Neural cell (in vitro differentiated cells): ENCODE measurements around the gene CCL2. TPM values are rescaled to one million over a fixed set of nuclear protein-coding genes. Genes with fewer than 3 reads are reported as not detected.

Source experiments
- H2AFZ ChIP-seq: fragments of 200-600, 300-800 bp; sonication (generic), shearing (Covaris generic); 2 replicates; pipeline ENCODE4 v1.6.0; 2014; ENCODE audit warnings: low read depth, mild to moderate bottlenecking, antibody characterized with exemption, low read length, moderate library complexity
- H3F3A ChIP-seq: fragments of 200-600 bp; shearing (Covaris generic); 2 replicates; pipeline ENCODE4 v1.6.1; 2016; ENCODE audit warnings: mild to moderate bottlenecking, moderate library complexity, mixed read lengths, antibody characterized with exemption, low read length; ENCODE audit not compliant: insufficient read depth, poor library complexity, severe bottlenecking
- H3K27ac ChIP-seq: fragments of 200-600, 300-800 bp; sonication (generic), shearing (Covaris generic); 2 replicates; pipeline ENCODE4 v1.5.1; 2014; ENCODE audit warnings: mild to moderate bottlenecking, low read length, moderate library complexity
- H3K27me3 ChIP-seq: fragments of 300-800, 200-600 bp; sonication (generic), shearing (Covaris generic); 2 replicates; pipeline ENCODE4 v1.6.0; 2014; ENCODE audit warnings: mild to moderate bottlenecking, low read depth, low read length, moderate library complexity; ENCODE audit not compliant: insufficient read depth
- H3K36me3 ChIP-seq: fragments of 300-800, 200-600 bp; sonication (generic), shearing (Covaris generic); 2 replicates; pipeline ENCODE4 v1.5.1; 2014; ENCODE audit warnings: mild to moderate bottlenecking, antibody characterized with exemption, low read length, moderate library complexity; ENCODE audit not compliant: insufficient read depth
- H3K4me2 ChIP-seq: fragments of 300-800, 200-600 bp; sonication (generic), shearing (Covaris generic); 2 replicates; pipeline ENCODE4 v1.6.0; 2014; ENCODE audit warnings: mild to moderate bottlenecking, low read length
- H3K4me3 ChIP-seq: fragments of 300-800, 200-600 bp; sonication (generic), shearing (Covaris generic); 2 replicates; pipeline ENCODE4 v1.5.1; 2014; ENCODE audit warnings: mild to moderate bottlenecking, low read length, moderate library complexity
- H3K79me2 ChIP-seq: fragments of 200-600 bp; shearing (Covaris generic); replicated peaks from 2 replicates; pipeline ENCODE4 v1.6.0; 2014; ENCODE audit warnings: mild to moderate bottlenecking, low read length, moderate library complexity; ENCODE audit not compliant: insufficient read depth
- H3K9ac ChIP-seq: fragments of 300-800, 200-600 bp; sonication (generic), shearing (Covaris generic); 2 replicates; pipeline ENCODE4 v1.6.1; 2016; ENCODE audit warnings: mild to moderate bottlenecking, low read length, mixed read lengths
- H3K9me2 ChIP-seq: fragments of 200-600 bp; shearing (Covaris generic); 2 replicates; pipeline ENCODE4 v1.6.1; 2016; ENCODE audit warnings: mild to moderate bottlenecking, low read length, mixed read lengths; ENCODE audit not compliant: insufficient read depth
- H3K9me3 ChIP-seq: fragments of 200-600, 300-800 bp; sonication (generic), shearing (Covaris generic); 2 replicates; pipeline ENCODE4 v1.6.1; 2016; ENCODE audit warnings: mild to moderate bottlenecking, mixed run types, low read length, moderate library complexity, mixed read lengths
- H4K20me1 ChIP-seq: fragments of 200-600 bp; shearing (Covaris generic); 2 replicates; pipeline ENCODE4 v1.6.1; 2016; ENCODE audit warnings: mild to moderate bottlenecking, mixed run types; ENCODE audit not compliant: insufficient read depth
- CTCF ChIP-seq: fragments of 450-650 bp; IDR thresholded peaks from 2 replicates; pipeline ENCODE4 v1.5.1; 2014; ENCODE audit warnings: antibody characterized with exemption, mild to moderate bottlenecking, moderate library complexity; ENCODE audit not compliant: poor library complexity, severe bottlenecking
- EP300 ChIP-seq: fragments of 450-650 bp; conservative IDR thresholded peaks from 2 replicates; pipeline ENCODE4 v1.6.1; 2014; ENCODE audit warnings: antibody characterized with exemption, mild to moderate bottlenecking, moderate library complexity; ENCODE audit not compliant: poor library complexity, severe bottlenecking
- EZH2 ChIP-seq: fragments of 200-600, 300-800 bp; shearing (Covaris generic), sonication (generic); IDR thresholded peaks from 2 replicates; pipeline ENCODE4 v1.6.1; 2014; ENCODE audit warnings: antibody characterized with exemption, low read length, borderline replicate concordance, mild to moderate bottlenecking; ENCODE audit not compliant: insufficient read depth, poor library complexity, severe bottlenecking
- MXI1 ChIP-seq: fragments of 450-650 bp; conservative IDR thresholded peaks from 2 replicates; pipeline ENCODE4 v1.6.1; 2014; ENCODE audit warnings: antibody characterized with exemption, mild to moderate bottlenecking; ENCODE audit not compliant: poor library complexity, severe bottlenecking
- POLR2AphosphoS5 ChIP-seq: IDR thresholded peaks from 2 replicates; pipeline ENCODE4 v1.6.1; 2012
- RAD21 ChIP-seq: fragments of 450-650 bp; conservative IDR thresholded peaks from 2 replicates; pipeline ENCODE4 v1.6.1; 2014; ENCODE audit warnings: antibody characterized with exemption, mild to moderate bottlenecking, moderate library complexity
- REST ChIP-seq: IDR thresholded peaks from 2 replicates; pipeline ENCODE4 v1.6.1; 2012; ENCODE audit warnings: borderline replicate concordance
- SMC3 ChIP-seq: fragments of 450-650 bp; conservative IDR thresholded peaks from 2 replicates; pipeline ENCODE4 v1.6.1; 2014; ENCODE audit warnings: antibody characterized with exemption, mild to moderate bottlenecking, moderate library complexity; ENCODE audit not compliant: poor library complexity
- TAF1 ChIP-seq: IDR thresholded peaks from 2 replicates; pipeline ENCODE4 v1.6.1; 2012; ENCODE audit warnings: low read depth
- polyA plus RNA-seq: library from polyadenylated mRNA; depleted of rRNA; stranded (reverse); fragments of >200 nt; gene quantifications from 2 replicates; pipeline ENCODE4 v1.2.3, GENCODE V29; 2014

CCL2 gene
- polyA plus RNA-seq, 1 donor from 2014 or later = 0.57 TPM

GRCh38 chr17:34234616-34235015 lies 20.5 kb upstream of the CCL2 start:
- H3K27me3 ChIP-seq = no peaks in the 10 kb centered on the region
- no peak overlapping the region for H3K27ac ChIP-seq
- H2AFZ ChIP-seq = no peak overlapping the region
- no peaks in the 10 kb centered on the region for H3K36me3 ChIP-seq
- H3K79me2 ChIP-seq = no peaks in the 10 kb centered on the region
- no peaks in the 10 kb centered on the region for H3K9me2 ChIP-seq
- no peaks in the 10 kb centered on the region for H3F3A ChIP-seq
- H3K9me3 ChIP-seq = no peaks in the 10 kb centered on the region
- no peak overlapping the region for H3K4me3 ChIP-seq
- no peak overlapping the region for H3K9ac ChIP-seq
- no peaks in the 10 kb centered on the region for H4K20me1 ChIP-seq
- no peak overlapping the region for H3K4me2 ChIP-seq
- TF ChIP-seq EZH2 (no peak), TAF1 (no peak), MXI1 (no peak), CTCF (no peak), EP300 (no peak), POLR2AphosphoS5 (no peak), SMC3 (no peak), RAD21 (no peak), REST (no peak)

GRCh38 chr17:34235389-34236028 lies 19.6 kb upstream of the CCL2 start:
- H3K4me2 ChIP-seq = no peak overlapping the region
- H3K27me3 ChIP-seq = no peaks in the 10 kb centered on the region
- no peak overlapping the region for H3K4me3 ChIP-seq
- H2AFZ ChIP-seq = no peak overlapping the region
- TF ChIP-seq POLR2AphosphoS5 = no peak
- no peaks in the 10 kb centered on the region for H4K20me1 ChIP-seq
- no peaks in the 10 kb centered on the region for H3F3A ChIP-seq
- no peak overlapping the region for H3K9ac ChIP-seq
- H3K27ac ChIP-seq = no peak overlapping the region
- H3K79me2 ChIP-seq = no peaks in the 10 kb centered on the region
- no peaks in the 10 kb centered on the region for H3K9me3 ChIP-seq
- no peaks in the 10 kb centered on the region for H3K9me2 ChIP-seq
- no peaks in the 10 kb centered on the region for H3K36me3 ChIP-seq
